Panc1 (cell line): ENCODE results near the gene KDM4B. TPM values are rescaled to one million over a fixed set of nuclear protein-coding genes. Genes with fewer than 3 reads are reported as not detected.

ENCODE experiments used
- ATAC-seq: fragments of 200-7000 bp; cut with Tn5 transposase; 2 replicates; pipeline ENCODE4 v1.9.1; 2020; ENCODE audit warnings: mild to moderate bottlenecking, moderate library complexity
- BruUV-seq: library from RNA; stranded (reverse); fragments of 400-500 nt; replicated peaks from 2 replicates; lab custom pipeline; 2021; lab: Mats Ljungman, UMichigan
- CTCF ChIA-PET: fragments of 300-600 bp; sonication (Branson Sonifier 250); formaldehyde crosslinking; loops from one replicate; lab custom pipeline; 2022; ENCODE audit warnings: antibody characterized with exemption; lab: Charles Lee
- POLR2A ChIA-PET: fragments of 300-600 bp; sonication (Branson Sonifier 250); formaldehyde crosslinking; loops from one replicate; lab custom pipeline; 2022; ENCODE audit warnings: antibody characterized with exemption; lab: Charles Lee
- DNase-seq: peaks from one replicate; pipeline ENCODE4 v3.0.0-alpha.2; 2010; ENCODE audit warnings: low read depth, low spot score
- H3K27ac ChIP-seq: 2 replicates; pipeline ENCODE4 v1.5.1; 2011; ENCODE audit warnings: mild to moderate bottlenecking, low read length, inconsistent platforms
- H3K27me3 ChIP-seq: fragments of 200-500 bp; sonication (Bioruptor generic); 2 replicates; pipeline ENCODE4 v1.6.0; 2014; ENCODE audit warnings: low read length, inconsistent platforms; ENCODE audit not compliant: control insufficient read depth, insufficient read depth
- H3K36me3 ChIP-seq: fragments of 200-500 bp; sonication (Bioruptor generic); 2 replicates; pipeline ENCODE4 v1.5.1; 2014; ENCODE audit warnings: inconsistent platforms, mild to moderate bottlenecking, low read length, moderate library complexity; ENCODE audit not compliant: control insufficient read depth, insufficient read depth
- H3K4me1 ChIP-seq: 2 replicates; pipeline ENCODE4 v1.5.1; 2011; ENCODE audit warnings: inconsistent platforms, mild to moderate bottlenecking, low read length, moderate library complexity; ENCODE audit not compliant: control insufficient read depth, insufficient read depth
- H3K4me3 ChIP-seq, 2 experiments: 2 replicates each; pipeline ENCODE4 v1.5.1; 2011 to 2012; ENCODE audit warnings: low read depth in 2 of 2, low read length in 2 of 2, mild to moderate bottlenecking in 2 of 2, inconsistent platforms in 1 of 2, moderate library complexity in 1 of 2
- H3K9me3 ChIP-seq: fragments of 200-500 bp; sonication (Bioruptor generic); 2 replicates; pipeline ENCODE4 v1.5.1; 2014; ENCODE audit warnings: low read depth, mild to moderate bottlenecking, inconsistent platforms, low read length, moderate library complexity; ENCODE audit not compliant: control insufficient read depth, insufficient read depth
- POLR2AphosphoS5 ChIP-seq: IDR thresholded peaks from 2 replicates; pipeline ENCODE4 v1.6.1; 2012; ENCODE audit warnings: mild to moderate bottlenecking, low read depth, low read length, moderate library complexity
- SIN3A ChIP-seq: IDR thresholded peaks from 2 replicates; pipeline ENCODE4 v1.6.1; 2012; ENCODE audit warnings: low read depth, mild to moderate bottlenecking, low read length, moderate library complexity, borderline replicate concordance; ENCODE audit not compliant: insufficient read depth
- TCF7L2 ChIP-seq: IDR thresholded peaks from 2 replicates; pipeline ENCODE4 v1.6.1; 2011; ENCODE audit warnings: mild to moderate bottlenecking, low read depth, low read length, inconsistent platforms
- in situ Hi-C: cut with HindIII; loops from 2 replicates; pipeline ENCODE4 v1.10.0; 2016; ENCODE audit warnings: low sequenced_read_pairs, low pct_unique_long_range_greater_than_20kb
- intact Hi-C: fragments of 100-400 bp; cut with micrococcal nuclease; formaldehyde crosslinking; loops from one replicate; pipeline ENCODE4 v1.10.0; 2022; ENCODE audit not compliant: unreplicated experiment
- total RNA-seq: library from RNA; stranded (reverse); gene quantifications from one replicate; pipeline ENCODE4 v1.2.1, GENCODE V29; 2021; ENCODE audit not compliant: unreplicated experiment
- TF ChIP-seq, protein P1 (sequence below): fragments of 450-650 bp; IDR thresholded peaks from 2 replicates; pipeline ENCODE4 v1.5.1; 2017; ENCODE audit warnings: mild to moderate bottlenecking
- TF ChIP-seq, protein P2 (sequence below), 2 experiments: IDR thresholded peaks; 2 replicates each; pipeline ENCODE4 v1.6.1; 2011 to 2012; ENCODE audit warnings: low read depth in 2 of 2, control low read depth in 1 of 2, low read length in 1 of 2, mild to moderate bottlenecking in 1 of 2, moderate library complexity in 1 of 2; ENCODE audit not compliant: insufficient read depth in 1 of 2

The KDM4B gene
- total RNA-seq, 1 experiment from 2014 or later, result 18.4 TPM

DNA sequence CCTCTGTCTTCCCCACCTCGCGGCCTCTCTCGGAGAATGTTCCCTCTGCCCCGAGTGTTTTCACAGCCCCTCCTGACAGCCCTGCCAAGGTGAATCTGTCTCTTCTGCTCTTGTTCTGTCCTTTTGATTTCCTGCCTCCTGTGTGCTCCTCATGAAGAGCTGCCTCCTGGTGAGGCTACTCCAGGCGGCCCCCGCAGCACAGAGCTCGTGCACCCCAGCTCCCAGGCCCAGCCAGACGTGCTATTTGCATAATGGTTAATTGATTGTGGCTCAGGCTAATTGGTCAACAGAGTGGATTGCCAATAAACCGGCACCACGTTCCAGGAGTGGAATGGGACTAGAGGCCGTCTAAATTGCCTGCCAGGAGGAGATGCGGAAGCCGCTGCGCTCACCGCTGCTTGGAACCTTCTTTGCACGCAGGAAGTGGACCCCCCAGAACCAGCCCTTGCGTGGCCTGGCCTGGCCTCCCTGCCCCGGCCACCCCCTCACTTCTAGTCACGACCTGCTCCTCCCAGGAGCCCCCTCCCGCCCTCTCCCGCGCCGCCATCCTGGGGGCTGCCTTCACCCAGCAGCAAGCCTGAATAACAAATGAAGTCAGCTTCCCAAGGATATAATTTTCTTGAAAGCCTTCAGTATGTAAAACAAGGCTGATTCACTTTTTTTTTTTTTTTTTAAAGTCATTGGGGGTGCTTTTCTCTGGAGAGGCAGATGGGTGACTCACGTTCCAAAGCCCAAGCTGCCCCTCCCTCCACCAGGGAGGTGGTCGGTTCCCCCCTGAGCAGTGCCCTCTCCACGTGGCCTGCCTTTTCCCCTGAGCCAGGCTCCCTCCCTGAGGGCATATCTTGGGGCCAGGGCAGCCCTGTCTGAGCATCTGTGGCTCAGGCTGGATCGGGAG lies 144.0 kb downstream of the KDM4B start:
- in situ Hi-C loops, result no loop called here
- CTCF ChIA-PET, result no interaction called here

DNA sequence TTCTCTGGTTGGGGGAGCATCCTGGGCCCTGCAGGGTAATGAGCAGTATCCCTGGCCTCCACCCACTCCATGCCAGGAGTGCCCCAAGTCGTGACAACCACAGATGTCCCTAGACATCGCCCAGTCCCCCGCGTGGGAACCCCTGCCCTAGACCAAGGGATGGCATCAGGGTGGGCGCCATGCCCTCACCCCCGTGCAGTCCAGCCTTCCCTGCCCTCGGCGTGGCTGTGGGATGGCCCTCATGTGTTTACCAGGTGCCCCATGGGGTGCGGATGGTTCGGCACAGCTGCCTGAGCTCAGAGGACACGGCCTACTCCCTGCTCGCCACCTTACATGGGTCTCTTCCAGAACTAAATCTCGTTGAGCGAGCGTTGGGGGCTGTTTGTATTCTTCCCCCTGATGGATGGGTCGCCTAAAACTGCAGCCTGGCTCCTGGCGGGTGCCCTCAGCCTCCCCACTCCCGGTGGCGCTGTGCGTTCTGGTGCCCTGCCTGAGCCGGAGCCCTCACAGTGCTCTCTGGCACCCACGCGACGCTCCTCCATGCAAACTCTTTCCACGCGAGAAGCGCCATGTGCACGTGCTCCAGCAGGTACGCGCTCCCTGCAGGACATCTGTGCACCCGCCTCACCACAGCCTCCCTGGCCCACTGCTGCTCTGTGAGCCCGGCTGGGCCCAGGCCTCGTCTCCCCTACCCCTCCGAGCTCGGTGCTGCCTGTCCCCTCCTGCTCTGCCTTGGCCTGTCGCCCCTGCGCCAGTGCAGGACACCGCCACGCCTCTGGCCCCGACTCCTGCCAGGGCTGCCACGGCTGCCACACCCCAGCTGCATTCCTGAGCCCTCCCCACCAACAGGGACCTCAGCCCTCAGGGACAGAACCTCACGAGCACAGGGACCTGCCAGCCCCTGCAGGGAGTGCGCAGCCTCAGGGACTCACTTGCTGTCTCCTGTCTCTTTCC lies 145.0 kb downstream of the KDM4B start:
- ChIA-PET CTCF (no interaction called here), POLR2A (no interaction called here)
- Histone ChIP-seq H3K36me3 (no peaks in the 10 kb centered on the region), H3K4me1 (no peaks in the 10 kb centered on the region), H3K9me3 (no peaks in the 10 kb centered on the region), H3K4me3 (no peak overlapping the region), H3K27me3 (no peaks in the 10 kb centered on the region), H3K27ac (no peak overlapping the region)
- BruUV-seq, result no TSS peak
- in situ Hi-C loops, result no loop called here
- intact Hi-C loops, result no loop called here
- TF ChIP-seq POLR2AphosphoS5 (no peak), TCF7L2 (no peak)
- TF ChIP-seq, protein P1, sequence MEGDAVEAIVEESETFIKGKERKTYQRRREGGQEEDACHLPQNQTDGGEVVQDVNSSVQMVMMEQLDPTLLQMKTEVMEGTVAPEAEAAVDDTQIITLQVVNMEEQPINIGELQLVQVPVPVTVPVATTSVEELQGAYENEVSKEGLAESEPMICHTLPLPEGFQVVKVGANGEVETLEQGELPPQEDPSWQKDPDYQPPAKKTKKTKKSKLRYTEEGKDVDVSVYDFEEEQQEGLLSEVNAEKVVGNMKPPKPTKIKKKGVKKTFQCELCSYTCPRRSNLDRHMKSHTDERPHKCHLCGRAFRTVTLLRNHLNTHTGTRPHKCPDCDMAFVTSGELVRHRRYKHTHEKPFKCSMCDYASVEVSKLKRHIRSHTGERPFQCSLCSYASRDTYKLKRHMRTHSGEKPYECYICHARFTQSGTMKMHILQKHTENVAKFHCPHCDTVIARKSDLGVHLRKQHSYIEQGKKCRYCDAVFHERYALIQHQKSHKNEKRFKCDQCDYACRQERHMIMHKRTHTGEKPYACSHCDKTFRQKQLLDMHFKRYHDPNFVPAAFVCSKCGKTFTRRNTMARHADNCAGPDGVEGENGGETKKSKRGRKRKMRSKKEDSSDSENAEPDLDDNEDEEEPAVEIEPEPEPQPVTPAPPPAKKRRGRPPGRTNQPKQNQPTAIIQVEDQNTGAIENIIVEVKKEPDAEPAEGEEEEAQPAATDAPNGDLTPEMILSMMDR, result no peak
- ATAC-seq (no peak), DNase-seq (no peak)

More for the DNA sequence above, 144.0 kb downstream of the KDM4B start:
- Histone ChIP-seq H3K27me3 (no peaks in the 10 kb centered on the region), H3K36me3 (no peaks in the 10 kb centered on the region), H3K27ac (no peak overlapping the region), H3K4me1 (no peaks in the 10 kb centered on the region), H3K4me3 (no peak overlapping the region), H3K9me3 (no peaks in the 10 kb centered on the region)
- ATAC-seq (no peak), DNase-seq (no peak)
- intact Hi-C loops, result no loop called here
- no peak for TF ChIP-seq SIN3A
- no peak for TF ChIP-seq TCF7L2
- TF ChIP-seq, protein P1, result no peak
- TF ChIP-seq, protein P2, sequence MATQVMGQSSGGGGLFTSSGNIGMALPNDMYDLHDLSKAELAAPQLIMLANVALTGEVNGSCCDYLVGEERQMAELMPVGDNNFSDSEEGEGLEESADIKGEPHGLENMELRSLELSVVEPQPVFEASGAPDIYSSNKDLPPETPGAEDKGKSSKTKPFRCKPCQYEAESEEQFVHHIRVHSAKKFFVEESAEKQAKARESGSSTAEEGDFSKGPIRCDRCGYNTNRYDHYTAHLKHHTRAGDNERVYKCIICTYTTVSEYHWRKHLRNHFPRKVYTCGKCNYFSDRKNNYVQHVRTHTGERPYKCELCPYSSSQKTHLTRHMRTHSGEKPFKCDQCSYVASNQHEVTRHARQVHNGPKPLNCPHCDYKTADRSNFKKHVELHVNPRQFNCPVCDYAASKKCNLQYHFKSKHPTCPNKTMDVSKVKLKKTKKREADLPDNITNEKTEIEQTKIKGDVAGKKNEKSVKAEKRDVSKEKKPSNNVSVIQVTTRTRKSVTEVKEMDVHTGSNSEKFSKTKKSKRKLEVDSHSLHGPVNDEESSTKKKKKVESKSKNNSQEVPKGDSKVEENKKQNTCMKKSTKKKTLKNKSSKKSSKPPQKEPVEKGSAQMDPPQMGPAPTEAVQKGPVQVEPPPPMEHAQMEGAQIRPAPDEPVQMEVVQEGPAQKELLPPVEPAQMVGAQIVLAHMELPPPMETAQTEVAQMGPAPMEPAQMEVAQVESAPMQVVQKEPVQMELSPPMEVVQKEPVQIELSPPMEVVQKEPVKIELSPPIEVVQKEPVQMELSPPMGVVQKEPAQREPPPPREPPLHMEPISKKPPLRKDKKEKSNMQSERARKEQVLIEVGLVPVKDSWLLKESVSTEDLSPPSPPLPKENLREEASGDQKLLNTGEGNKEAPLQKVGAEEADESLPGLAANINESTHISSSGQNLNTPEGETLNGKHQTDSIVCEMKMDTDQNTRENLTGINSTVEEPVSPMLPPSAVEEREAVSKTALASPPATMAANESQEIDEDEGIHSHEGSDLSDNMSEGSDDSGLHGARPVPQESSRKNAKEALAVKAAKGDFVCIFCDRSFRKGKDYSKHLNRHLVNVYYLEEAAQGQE (IDR thresholded peaks at IDR 0.05; ENCODE audit: insufficient read depth in 1 of 2, low read depth in 2 of 2, low read length in 1 of 2), result no peak
- TF ChIP-seq POLR2AphosphoS5, result no peak
- BruUV-seq, result no TSS peak
- POLR2A ChIA-PET, result no interaction called here
